Panc1 (cell line): Measurements from ENCODE around the gene IGSF3. TPM values are rescaled to one million over a fixed set of nuclear protein-coding genes. Genes with fewer than 3 reads are reported as not detected.

Experiments
- ATAC-seq: fragments of 200-7000 bp; cut with Tn5 transposase; 2 replicates; pipeline ENCODE4 v1.9.1; 2020; ENCODE audit warnings: mild to moderate bottlenecking, moderate library complexity
- BruUV-seq: library from RNA; stranded (reverse); fragments of 400-500 nt; replicated peaks from 2 replicates; lab custom pipeline; 2021; lab: Mats Ljungman, UMichigan
- CTCF ChIA-PET: fragments of 300-600 bp; sonication (Branson Sonifier 250); formaldehyde crosslinking; loops from one replicate; lab custom pipeline; 2022; ENCODE audit warnings: antibody characterized with exemption; lab: Charles Lee
- POLR2A ChIA-PET: fragments of 300-600 bp; sonication (Branson Sonifier 250); formaldehyde crosslinking; loops from one replicate; lab custom pipeline; 2022; ENCODE audit warnings: antibody characterized with exemption; lab: Charles Lee
- DNase-seq: peaks from one replicate; pipeline ENCODE4 v3.0.0-alpha.2; 2010; ENCODE audit warnings: low read depth, low spot score
- H3K27ac ChIP-seq: 2 replicates; pipeline ENCODE4 v1.5.1; 2011; ENCODE audit warnings: mild to moderate bottlenecking, low read length, inconsistent platforms
- H3K27me3 ChIP-seq: fragments of 200-500 bp; sonication (Bioruptor generic); 2 replicates; pipeline ENCODE4 v1.6.0; 2014; ENCODE audit warnings: low read length, inconsistent platforms; ENCODE audit not compliant: control insufficient read depth, insufficient read depth
- H3K36me3 ChIP-seq: fragments of 200-500 bp; sonication (Bioruptor generic); 2 replicates; pipeline ENCODE4 v1.5.1; 2014; ENCODE audit warnings: inconsistent platforms, mild to moderate bottlenecking, low read length, moderate library complexity; ENCODE audit not compliant: control insufficient read depth, insufficient read depth
- H3K4me1 ChIP-seq: 2 replicates; pipeline ENCODE4 v1.5.1; 2011; ENCODE audit warnings: inconsistent platforms, mild to moderate bottlenecking, low read length, moderate library complexity; ENCODE audit not compliant: control insufficient read depth, insufficient read depth
- H3K4me3 ChIP-seq, 2 experiments: 2 replicates each; pipeline ENCODE4 v1.5.1; 2011 to 2012; ENCODE audit warnings: low read depth in 2 of 2, low read length in 2 of 2, mild to moderate bottlenecking in 2 of 2, inconsistent platforms in 1 of 2, moderate library complexity in 1 of 2
- H3K9me3 ChIP-seq: fragments of 200-500 bp; sonication (Bioruptor generic); 2 replicates; pipeline ENCODE4 v1.5.1; 2014; ENCODE audit warnings: low read depth, mild to moderate bottlenecking, inconsistent platforms, low read length, moderate library complexity; ENCODE audit not compliant: control insufficient read depth, insufficient read depth
- POLR2AphosphoS5 ChIP-seq: IDR thresholded peaks from 2 replicates; pipeline ENCODE4 v1.6.1; 2012; ENCODE audit warnings: mild to moderate bottlenecking, low read depth, low read length, moderate library complexity
- SIN3A ChIP-seq: IDR thresholded peaks from 2 replicates; pipeline ENCODE4 v1.6.1; 2012; ENCODE audit warnings: low read depth, mild to moderate bottlenecking, low read length, moderate library complexity, borderline replicate concordance; ENCODE audit not compliant: insufficient read depth
- TCF7L2 ChIP-seq: IDR thresholded peaks from 2 replicates; pipeline ENCODE4 v1.6.1; 2011; ENCODE audit warnings: mild to moderate bottlenecking, low read depth, low read length, inconsistent platforms
- in situ Hi-C: cut with HindIII; loops from 2 replicates; pipeline ENCODE4 v1.10.0; 2016; ENCODE audit warnings: low sequenced_read_pairs, low pct_unique_long_range_greater_than_20kb
- intact Hi-C: fragments of 100-400 bp; cut with micrococcal nuclease; formaldehyde crosslinking; loops from one replicate; pipeline ENCODE4 v1.10.0; 2022; ENCODE audit not compliant: unreplicated experiment
- total RNA-seq: library from RNA; stranded (reverse); gene quantifications from one replicate; pipeline ENCODE4 v1.2.1, GENCODE V29; 2021; ENCODE audit not compliant: unreplicated experiment
- TF ChIP-seq, protein P1 (sequence below): fragments of 450-650 bp; IDR thresholded peaks from 2 replicates; pipeline ENCODE4 v1.5.1; 2017; ENCODE audit warnings: mild to moderate bottlenecking
- TF ChIP-seq, protein P2 (sequence below), 2 experiments: IDR thresholded peaks; 2 replicates each; pipeline ENCODE4 v1.6.1; 2011 to 2012; ENCODE audit warnings: low read depth in 2 of 2, control low read depth in 1 of 2, low read length in 1 of 2, mild to moderate bottlenecking in 1 of 2, moderate library complexity in 1 of 2; ENCODE audit not compliant: insufficient read depth in 1 of 2

IGSF3 gene
- total RNA-seq, 1 experiment from 2014 or later: 9.3 TPM

DNA sequence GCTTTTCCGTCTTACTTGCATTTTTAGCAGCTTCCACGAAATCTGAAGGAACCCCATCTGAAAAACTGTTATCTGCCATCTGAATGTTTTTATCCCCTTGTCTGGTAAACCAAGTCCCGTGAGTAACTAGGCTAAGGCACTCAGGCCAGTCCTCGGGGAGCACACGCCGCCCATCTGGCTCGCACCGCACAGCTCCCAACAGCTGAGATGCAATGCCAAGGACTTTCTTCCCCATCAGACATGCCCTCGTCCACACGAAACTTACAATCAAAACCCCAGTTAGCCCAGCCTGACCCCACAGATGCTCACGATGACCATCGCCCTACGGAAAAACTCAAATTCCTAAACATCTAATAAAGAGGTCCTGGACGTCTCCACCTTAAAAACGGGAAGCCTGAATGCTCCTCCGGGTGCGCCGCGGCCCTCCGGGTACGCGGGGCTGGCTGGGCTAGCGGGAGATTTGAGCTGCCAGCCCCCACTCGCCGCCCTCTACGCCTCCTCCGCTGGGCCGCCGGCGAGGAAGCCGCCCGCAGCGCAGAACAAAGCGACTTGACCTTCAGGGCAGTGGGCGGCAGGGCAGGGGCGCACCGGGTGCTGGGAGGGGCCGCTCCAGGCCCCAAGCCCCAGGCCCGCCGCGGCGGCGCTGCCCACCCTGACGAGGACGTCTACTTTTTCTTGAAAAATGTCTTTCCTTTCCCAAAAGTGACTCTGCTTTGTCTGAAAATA, 133.4 kb downstream of the IGSF3 start:
- ChIA-PET POLR2A (no interaction called here), CTCF (no interaction called here)
- H3K9me3 ChIP-seq: no peaks in the 10 kb centered on the region
- H3K27me3 ChIP-seq: no peaks in the 10 kb centered on the region
- no peak for DNase-seq
- TF ChIP-seq, protein P1, sequence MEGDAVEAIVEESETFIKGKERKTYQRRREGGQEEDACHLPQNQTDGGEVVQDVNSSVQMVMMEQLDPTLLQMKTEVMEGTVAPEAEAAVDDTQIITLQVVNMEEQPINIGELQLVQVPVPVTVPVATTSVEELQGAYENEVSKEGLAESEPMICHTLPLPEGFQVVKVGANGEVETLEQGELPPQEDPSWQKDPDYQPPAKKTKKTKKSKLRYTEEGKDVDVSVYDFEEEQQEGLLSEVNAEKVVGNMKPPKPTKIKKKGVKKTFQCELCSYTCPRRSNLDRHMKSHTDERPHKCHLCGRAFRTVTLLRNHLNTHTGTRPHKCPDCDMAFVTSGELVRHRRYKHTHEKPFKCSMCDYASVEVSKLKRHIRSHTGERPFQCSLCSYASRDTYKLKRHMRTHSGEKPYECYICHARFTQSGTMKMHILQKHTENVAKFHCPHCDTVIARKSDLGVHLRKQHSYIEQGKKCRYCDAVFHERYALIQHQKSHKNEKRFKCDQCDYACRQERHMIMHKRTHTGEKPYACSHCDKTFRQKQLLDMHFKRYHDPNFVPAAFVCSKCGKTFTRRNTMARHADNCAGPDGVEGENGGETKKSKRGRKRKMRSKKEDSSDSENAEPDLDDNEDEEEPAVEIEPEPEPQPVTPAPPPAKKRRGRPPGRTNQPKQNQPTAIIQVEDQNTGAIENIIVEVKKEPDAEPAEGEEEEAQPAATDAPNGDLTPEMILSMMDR: no peak
- TF ChIP-seq TCF7L2 (no peak), POLR2AphosphoS5 (no peak), SIN3A (no peak)
- TF ChIP-seq, protein P2, sequence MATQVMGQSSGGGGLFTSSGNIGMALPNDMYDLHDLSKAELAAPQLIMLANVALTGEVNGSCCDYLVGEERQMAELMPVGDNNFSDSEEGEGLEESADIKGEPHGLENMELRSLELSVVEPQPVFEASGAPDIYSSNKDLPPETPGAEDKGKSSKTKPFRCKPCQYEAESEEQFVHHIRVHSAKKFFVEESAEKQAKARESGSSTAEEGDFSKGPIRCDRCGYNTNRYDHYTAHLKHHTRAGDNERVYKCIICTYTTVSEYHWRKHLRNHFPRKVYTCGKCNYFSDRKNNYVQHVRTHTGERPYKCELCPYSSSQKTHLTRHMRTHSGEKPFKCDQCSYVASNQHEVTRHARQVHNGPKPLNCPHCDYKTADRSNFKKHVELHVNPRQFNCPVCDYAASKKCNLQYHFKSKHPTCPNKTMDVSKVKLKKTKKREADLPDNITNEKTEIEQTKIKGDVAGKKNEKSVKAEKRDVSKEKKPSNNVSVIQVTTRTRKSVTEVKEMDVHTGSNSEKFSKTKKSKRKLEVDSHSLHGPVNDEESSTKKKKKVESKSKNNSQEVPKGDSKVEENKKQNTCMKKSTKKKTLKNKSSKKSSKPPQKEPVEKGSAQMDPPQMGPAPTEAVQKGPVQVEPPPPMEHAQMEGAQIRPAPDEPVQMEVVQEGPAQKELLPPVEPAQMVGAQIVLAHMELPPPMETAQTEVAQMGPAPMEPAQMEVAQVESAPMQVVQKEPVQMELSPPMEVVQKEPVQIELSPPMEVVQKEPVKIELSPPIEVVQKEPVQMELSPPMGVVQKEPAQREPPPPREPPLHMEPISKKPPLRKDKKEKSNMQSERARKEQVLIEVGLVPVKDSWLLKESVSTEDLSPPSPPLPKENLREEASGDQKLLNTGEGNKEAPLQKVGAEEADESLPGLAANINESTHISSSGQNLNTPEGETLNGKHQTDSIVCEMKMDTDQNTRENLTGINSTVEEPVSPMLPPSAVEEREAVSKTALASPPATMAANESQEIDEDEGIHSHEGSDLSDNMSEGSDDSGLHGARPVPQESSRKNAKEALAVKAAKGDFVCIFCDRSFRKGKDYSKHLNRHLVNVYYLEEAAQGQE (IDR thresholded peaks at IDR 0.05; ENCODE audit: insufficient read depth in 1 of 2, low read depth in 2 of 2, low read length in 1 of 2): no peak
- in situ Hi-C loops (no loop called here), intact Hi-C loops (no loop called here)
- ATAC-seq: no peak
- no TSS peak for BruUV-seq
- H3K4me3 ChIP-seq: no peak overlapping the region
- H3K27ac ChIP-seq: no peak overlapping the region
- no peaks in the 10 kb centered on the region; the same call in 1 of the 2 replicates for H3K36me3 ChIP-seq
- H3K4me1 ChIP-seq: no peaks in the 10 kb centered on the region

DNA sequence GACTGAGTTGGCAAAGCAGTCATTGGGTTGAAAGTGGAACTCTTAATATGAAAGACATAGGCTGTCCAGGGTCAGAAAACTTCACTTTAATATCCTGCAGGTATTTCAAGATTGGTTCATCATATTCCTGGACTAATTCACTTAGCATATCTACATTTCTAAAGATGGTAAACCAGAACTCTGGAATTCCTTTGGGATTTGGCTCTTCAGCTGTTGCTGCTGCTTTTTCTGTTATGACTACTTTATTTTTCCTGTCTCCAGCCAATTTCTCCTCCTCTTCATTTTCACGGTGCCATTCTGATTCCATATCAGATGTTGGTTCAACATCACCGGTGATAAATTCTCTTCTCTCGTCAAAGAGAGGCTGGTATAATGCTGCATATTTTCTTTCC, 134.1 kb downstream of the IGSF3 start:
- H3K27me3 ChIP-seq: no peaks in the 10 kb centered on the region
- no peak overlapping the region for H3K27ac ChIP-seq
- H3K36me3 ChIP-seq: no peaks in the 10 kb centered on the region
- H3K9me3 ChIP-seq: no peaks in the 10 kb centered on the region
- POLR2A ChIA-PET: no interaction called here
- DNase-seq (no peak), ATAC-seq (no peak)
- no TSS peak for BruUV-seq
- H3K4me1 ChIP-seq: no peaks in the 10 kb centered on the region
- intact Hi-C loops (no loop called here), in situ Hi-C loops (no loop called here)
- CTCF ChIA-PET: no interaction called here
- TF ChIP-seq SIN3A (no peak), TCF7L2 (no peak), POLR2AphosphoS5 (no peak)
- TF ChIP-seq, protein P2 (IDR thresholded peaks at IDR 0.05; ENCODE audit: insufficient read depth in 1 of 2, low read depth in 2 of 2, low read length in 1 of 2): no peak
- TF ChIP-seq, protein P1: no peak
- no peak overlapping the region for H3K4me3 ChIP-seq
